HFFc6 (cell line): ENCODE data around the gene MSRB3. TPM values are rescaled to one million over a fixed set of nuclear protein-coding genes. Genes with fewer than 3 reads are reported as not detected.

Source experiments
- DNase-seq: peaks from one replicate; pipeline ENCODE4 v3.0.0-alpha.2; 2018
- H3K27ac Mint-ChIP-seq: 2 replicates; pipeline ENCODE4 v1.8.0; 2020; ENCODE audit warnings: mild to moderate bottlenecking, mixed read lengths
- H3K27me3 Mint-ChIP-seq: 2 replicates; pipeline ENCODE4 v1.8.0; 2021; ENCODE audit warnings: mild to moderate bottlenecking, moderate library complexity, mixed read lengths; ENCODE audit not compliant: insufficient read depth
- H3K36me3 Mint-ChIP-seq: 2 replicates; pipeline ENCODE4 v1.8.0; 2021; ENCODE audit warnings: low read depth, mixed read lengths
- H3K4me1 Mint-ChIP-seq: 2 replicates; pipeline ENCODE4 v1.8.0; 2020; ENCODE audit warnings: low read depth, mixed read lengths
- H3K4me3 Mint-ChIP-seq: 2 replicates; pipeline ENCODE4 v1.8.0; 2020; ENCODE audit warnings: mild to moderate bottlenecking, moderate library complexity, mixed read lengths
- H3K9me3 Mint-ChIP-seq: 2 replicates; pipeline ENCODE4 v1.8.0; 2020; ENCODE audit warnings: mild to moderate bottlenecking, mixed read lengths
- long read RNA-seq: library from polyadenylated mRNA; unstranded; transcript quantifications from one replicate; pipeline ENCODE4 v2.0.0, GENCODE V29; 2019
- total RNA-seq, 6 experiments: library from RNA; stranded (reverse); fragmentation: NEBNext Ultra II Directional; extraction: Animal tissue kit (Norgen Biotek cat#: 25700); gene quantifications; 2 replicates in 1 of 6; 3 replicates in 5 of 6; pipeline ENCODE4 v1.2.3, GENCODE V29; 2021
- TF ChIP-seq, protein P1 (sequence below): fragments of 200-600 bp; sonication (generic); IDR thresholded peaks from 2 replicates; pipeline ENCODE4 v1.5.0; 2021; ENCODE audit warnings: antibody characterized with exemption, mild to moderate bottlenecking

MSRB3 gene
- total RNA-seq, result 100 to 1,000 TPM; 108 to 143 (median 127) TPM
- long read RNA-seq, full-length matches to known transcripts, result 154 of 216 reads
- long read RNA-seq, partial matches to known transcripts, result 12 of 216 reads
- long read RNA-seq, other reads (novel, unspliced or antisense), result 50 of 216 reads

DNA sequence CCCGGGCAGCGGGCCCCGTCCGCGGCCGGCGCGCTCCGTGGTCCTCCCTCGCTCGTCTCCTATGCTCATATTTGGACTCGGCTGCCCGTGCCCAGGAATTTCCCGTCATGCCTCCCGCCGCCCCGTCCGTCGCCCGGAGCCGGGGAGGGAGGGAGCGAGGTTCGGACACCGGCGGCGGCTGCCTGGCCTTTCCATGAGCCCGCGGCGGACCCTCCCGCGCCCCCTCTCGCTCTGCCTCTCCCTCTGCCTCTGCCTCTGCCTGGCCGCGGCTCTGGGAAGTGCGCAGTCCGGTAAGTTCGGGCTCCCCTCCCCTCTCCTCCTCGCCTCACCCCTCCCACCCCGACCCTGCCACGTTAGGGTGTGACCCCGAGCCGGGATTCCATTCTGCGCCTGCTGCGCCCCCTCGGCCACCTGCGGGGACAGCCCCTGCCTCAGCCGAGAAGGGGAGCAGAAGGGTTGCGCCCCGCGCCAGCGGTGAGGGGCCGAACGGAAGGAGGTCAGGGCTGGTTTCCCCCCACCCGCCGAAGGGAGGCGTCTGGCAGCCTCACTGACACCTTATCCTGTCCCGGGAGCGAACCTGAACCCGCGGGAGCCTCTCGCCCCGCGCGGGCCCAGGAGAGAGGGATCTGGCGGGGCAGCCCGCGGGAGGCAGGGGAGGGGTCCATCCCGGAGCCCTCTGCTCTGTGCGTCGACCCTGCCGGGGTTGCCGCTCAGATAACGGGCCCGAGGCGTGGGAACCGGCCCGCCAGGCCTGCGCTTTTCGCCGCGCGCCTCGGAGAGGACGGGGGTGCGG lies at the start of gene MSRB3:
MSRB3 (plus strand) TSS at position 108 of the 793 bp plus-strand sequence. CDS start 29,897 bp downstream, outside the sequence.
- Mint-ChIP-seq H3K27me3 (no peaks in the 10 kb centered on the region; the same call in 1 of the 2 replicates), H3K4me1 (peaks cover 8% of the 10 kb centered on the region), H3K27ac (peak within 1 kb of the TSS; percentile 79), H3K4me3 (peak within 1 kb of the TSS; percentile 94), H3K36me3 (peaks cover 12% of the 10 kb centered on the region), H3K9me3 (no peaks in the 10 kb centered on the region)
- TF ChIP-seq, protein P1, sequence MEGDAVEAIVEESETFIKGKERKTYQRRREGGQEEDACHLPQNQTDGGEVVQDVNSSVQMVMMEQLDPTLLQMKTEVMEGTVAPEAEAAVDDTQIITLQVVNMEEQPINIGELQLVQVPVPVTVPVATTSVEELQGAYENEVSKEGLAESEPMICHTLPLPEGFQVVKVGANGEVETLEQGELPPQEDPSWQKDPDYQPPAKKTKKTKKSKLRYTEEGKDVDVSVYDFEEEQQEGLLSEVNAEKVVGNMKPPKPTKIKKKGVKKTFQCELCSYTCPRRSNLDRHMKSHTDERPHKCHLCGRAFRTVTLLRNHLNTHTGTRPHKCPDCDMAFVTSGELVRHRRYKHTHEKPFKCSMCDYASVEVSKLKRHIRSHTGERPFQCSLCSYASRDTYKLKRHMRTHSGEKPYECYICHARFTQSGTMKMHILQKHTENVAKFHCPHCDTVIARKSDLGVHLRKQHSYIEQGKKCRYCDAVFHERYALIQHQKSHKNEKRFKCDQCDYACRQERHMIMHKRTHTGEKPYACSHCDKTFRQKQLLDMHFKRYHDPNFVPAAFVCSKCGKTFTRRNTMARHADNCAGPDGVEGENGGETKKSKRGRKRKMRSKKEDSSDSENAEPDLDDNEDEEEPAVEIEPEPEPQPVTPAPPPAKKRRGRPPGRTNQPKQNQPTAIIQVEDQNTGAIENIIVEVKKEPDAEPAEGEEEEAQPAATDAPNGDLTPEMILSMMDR, result peak; percentile 51
- DNase-seq, result peak; percentile 64

DNA sequence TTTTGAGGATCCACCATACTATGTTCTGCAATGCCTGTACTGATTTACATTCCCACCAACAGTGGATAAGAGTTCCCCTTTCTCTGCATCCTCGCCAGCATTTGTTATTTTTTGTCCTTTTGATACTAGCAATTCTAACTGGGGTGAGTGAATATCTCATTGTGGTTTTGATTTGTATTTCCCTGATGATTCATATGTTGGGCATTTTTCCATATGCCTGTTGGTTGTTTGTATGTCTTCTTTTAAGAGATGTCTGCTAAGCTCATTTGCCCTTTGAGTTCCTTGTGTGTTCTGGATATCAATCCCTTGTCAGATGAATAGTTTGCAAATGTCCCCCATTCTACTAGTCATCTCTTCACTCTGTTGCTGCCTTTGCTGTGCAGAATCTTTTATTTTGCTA lies 49.0 kb upstream of the MSRB3 start:
- Mint-ChIP-seq H3K27ac (peak overlapping the region; percentile 40; the same call in 1 of the 2 replicates), H3K4me3 (no peak overlapping the region), H3K4me1 (peaks cover 31% of the 10 kb centered on the region), H3K9me3 (peaks cover 15% of the 10 kb centered on the region), H3K36me3 (peaks cover 36% of the 10 kb centered on the region), H3K27me3 (no peaks in the 10 kb centered on the region; the same call in 1 of the 2 replicates)
- TF ChIP-seq, protein P1, result no peak
- peak; percentile 70 for DNase-seq

DNA sequence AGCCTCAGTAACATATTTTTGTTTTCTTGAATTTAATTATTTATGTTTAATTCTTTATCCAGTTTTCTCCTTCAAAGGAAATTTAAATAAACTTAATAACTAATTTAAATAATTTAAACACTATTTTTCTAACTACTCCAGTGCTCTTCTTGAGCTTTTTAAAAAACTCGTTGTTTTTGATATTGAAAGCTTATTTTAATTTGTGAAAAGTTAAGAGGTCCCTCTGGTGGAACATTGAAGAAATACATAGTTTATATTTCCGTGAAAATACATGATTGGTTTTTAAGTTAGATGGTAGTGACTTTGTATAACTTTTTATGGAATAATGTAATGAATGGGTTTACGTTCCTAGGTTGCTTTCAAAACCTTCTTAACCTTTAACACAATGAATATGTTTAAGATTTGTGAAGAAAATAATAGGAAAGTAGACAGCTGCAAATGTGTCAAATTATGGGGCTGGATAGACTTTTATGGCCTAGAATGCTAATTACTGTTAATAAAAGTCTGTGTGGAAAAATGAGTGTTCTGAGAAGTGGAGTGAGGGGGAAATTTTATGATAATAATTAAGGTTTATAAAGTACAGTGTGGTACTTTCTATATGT lies 45.9 kb upstream of the MSRB3 start:
- DNase-seq, result peak; percentile 4
- Mint-ChIP-seq H3K4me1 (peaks cover 31% of the 10 kb centered on the region), H3K27me3 (no peaks in the 10 kb centered on the region), H3K9me3 (peaks cover 13% of the 10 kb centered on the region), H3K4me3 (no peak overlapping the region; the same call in 1 of the 2 replicates), H3K27ac (no peak overlapping the region), H3K36me3 (peaks cover 27% of the 10 kb centered on the region)
- TF ChIP-seq, protein P1, result peak; percentile 79

DNA sequence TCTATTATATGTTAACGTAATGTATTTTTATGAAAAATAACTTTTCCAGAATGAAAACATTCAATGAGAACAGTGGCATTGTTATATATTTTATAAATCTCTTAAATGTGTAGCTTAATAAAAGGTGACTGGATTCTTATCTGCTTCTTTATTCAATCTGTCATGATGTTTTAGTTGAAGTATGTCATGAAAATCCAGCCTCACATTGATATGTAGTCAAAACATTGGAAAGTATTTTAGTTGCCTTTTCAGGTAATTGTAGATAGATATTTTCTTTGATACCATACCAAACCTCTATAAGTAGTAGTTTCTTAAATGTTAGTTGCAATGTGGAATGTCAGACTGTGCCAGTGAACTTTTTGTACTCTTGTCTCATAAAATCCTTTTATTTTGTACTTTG lies 41.3 kb upstream of the MSRB3 start:
- no peaks in the 10 kb centered on the region for H3K9me3 Mint-ChIP-seq
- H3K27me3 Mint-ChIP-seq, result no peaks in the 10 kb centered on the region
- peaks cover 8% of the 10 kb centered on the region; the same call in 1 of the 2 replicates for H3K36me3 Mint-ChIP-seq
- H3K4me1 Mint-ChIP-seq, result peaks cover 20% of the 10 kb centered on the region
- no peak overlapping the region for H3K27ac Mint-ChIP-seq
- H3K4me3 Mint-ChIP-seq, result no peak overlapping the region
- DNase-seq, result no peak
- TF ChIP-seq, protein P1, result no peak

DNA sequence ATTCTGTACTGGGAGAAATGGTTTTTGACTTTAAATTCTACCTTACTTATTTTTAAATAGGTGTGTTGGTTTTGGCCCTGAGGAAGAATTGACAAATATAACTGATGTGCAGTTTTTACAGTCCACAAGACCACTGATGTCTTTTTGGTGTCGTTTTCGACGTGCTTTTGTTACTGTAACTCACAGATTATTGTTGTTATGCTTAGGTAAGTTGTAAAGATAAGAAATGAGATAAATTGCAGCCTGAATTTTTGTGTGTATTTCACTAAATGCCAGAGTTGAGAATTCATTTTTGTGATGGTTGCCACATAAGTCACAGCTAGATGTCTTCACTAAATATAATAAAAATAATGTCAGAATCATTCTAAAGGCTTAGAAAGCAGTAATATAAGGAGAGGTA lies 39.9 kb upstream of the MSRB3 start:
- TF ChIP-seq, protein P1, result no peak
- DNase-seq, result no peak
- H3K27ac Mint-ChIP-seq, result peak overlapping the region; percentile 25; the same call in 1 of the 2 replicates
- peaks cover 10% of the 10 kb centered on the region; the same call in 1 of the 2 replicates for H3K36me3 Mint-ChIP-seq
- peaks cover 18% of the 10 kb centered on the region for H3K4me1 Mint-ChIP-seq
- H3K9me3 Mint-ChIP-seq, result no peaks in the 10 kb centered on the region
- H3K4me3 Mint-ChIP-seq, result no peak overlapping the region
- H3K27me3 Mint-ChIP-seq, result no peaks in the 10 kb centered on the region
